Raji (cell line): ENCODE results near the gene GPR160.

Source experiments
- POLR2A ChIP-seq: IDR thresholded peaks from 2 replicates; pipeline ENCODE4 v1.6.1; 2011; ENCODE audit warnings: low read depth, low read length, control low read depth; ENCODE audit not compliant: insufficient read depth

The GPR160 gene

DNA sequence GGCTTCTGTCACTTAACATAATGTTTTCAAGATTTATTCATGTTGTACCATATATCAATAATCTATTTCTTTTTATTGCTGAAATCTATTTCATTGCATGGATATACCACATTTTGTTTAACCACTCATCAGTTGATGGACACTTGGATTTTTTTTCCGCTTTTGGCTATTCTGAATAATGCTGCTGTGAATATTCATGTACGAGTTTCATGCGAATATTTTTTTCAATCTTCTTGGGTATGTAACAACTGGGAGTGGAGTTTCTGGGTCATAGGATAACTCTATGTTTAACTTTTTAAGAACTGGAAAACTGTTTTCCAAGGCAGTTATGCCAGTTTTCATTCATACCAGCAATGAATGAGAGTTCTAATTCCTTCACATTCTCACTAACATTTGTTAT, 21.7 kb upstream of the GPR160 start:
- TF ChIP-seq POLR2A: no peak

DNA sequence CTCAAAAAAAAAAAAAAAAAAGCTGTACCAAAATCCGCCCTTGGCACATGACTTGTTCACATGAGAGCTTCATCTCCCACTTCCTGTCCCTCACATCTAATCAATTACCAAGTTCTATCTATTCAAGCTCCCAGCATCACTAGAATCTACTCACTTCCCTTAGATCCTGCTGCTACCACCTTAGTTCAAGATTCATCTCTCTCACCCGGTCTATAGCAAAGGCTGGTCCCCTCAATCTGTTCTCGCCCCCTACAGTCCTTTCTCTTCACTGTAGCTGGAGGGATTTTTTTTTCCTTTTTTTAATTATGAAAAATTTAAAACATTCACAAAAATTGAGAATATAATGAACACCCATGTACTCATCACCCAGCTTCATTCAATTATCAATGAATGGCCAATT, 16.7 kb upstream of the GPR160 start:
- TF ChIP-seq POLR2A: no peak

DNA sequence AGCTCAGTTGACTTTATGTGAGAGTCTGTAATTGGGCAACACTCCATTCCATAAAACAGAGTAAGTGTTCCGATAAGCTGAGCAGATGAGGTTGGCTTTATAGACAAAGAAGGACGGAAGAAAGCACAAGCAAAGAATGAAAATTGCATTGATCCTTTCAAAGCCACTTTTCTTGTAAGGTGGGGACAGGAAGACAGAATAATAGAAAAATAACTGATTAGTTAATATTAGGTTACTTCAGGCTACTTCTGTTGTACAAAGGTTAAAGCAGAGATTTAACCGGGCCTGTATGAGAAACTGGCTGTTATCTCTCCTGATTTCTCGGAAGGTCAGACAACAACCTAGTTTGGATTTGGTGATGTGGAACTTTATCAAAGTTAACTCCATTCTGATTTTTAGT, 15.5 kb upstream of the GPR160 start:
- TF ChIP-seq POLR2A: no peak

DNA sequence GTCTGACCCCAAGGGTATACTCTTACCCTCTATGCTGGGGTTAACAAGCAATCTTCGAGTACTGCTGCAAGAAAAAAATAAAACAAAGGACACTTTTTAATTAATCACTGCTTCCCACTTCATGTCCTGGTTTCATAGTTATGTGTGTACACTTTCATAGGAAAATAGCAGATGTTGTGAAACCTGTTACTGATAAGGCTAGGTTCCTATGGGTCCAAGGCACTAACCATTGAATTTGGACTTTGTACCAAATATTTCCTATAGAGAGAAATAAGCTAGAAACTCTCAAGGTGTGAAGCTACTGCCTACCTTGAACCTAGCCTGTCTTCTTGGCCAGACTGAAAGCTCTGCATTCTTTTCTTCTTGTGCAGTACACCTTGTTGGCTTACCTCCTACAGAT, 14.6 kb upstream of the GPR160 start:
- TF ChIP-seq POLR2A: no peak

DNA sequence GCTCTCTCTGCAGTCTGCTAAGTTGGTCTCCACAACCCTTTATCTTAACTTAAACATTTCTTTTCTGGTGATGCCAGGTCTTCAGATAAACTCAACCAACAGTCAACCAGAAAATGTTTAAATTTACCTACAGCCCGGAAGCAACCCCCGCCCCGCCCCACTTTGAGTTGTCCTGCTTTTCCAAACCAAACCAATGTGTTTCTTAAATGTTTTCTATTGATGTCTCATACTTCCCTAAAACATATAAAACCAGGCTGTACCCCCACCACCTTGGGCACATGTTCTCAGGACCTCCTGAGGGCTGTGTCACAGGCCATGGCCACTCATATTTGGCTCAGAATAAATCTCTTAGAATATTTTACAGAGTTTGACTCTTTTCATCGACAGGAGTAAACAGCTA, 13.2 kb upstream of the GPR160 start:
- TF ChIP-seq POLR2A: no peak

DNA sequence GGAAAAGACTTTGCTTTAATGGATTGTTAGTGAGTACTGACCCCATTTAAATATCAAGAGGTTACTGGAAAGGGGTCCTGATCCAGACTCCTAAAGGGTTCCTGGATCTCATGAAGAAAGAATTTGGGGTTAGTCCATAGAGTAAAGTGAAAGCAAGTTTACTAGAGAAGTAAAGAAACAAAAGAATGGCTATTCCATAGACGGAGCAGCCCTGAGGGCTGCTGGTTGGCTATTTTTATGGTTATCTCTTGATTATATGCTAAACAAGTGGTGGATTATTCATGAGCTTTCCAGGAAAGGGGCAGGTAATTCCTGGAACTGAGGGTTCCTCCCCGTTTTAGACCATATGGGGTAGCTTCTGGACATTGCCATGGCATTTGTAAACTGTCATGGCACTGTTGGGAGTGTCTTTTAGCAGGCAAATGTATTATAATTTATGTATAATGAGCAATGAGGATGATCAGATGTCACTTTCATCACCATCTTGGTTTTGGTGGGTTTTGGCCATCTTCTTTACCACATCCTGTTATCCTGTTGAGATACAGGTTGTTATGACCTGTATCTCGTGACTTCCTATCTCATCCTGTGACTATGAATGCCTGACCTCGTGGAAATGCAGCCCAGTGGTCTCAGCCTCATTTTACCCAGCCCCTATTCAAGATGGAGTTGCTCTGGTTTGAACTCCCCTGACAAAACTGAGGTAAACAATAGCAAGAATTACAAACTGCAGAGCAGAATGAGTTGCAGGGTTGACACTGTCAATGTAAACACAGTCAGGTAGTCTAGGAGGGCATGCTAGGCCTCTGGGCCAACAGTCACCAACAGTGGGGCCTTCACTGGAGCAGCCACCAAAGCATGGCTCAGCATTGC, 10.3 kb upstream of the GPR160 start:
- TF ChIP-seq POLR2A: no peak

DNA sequence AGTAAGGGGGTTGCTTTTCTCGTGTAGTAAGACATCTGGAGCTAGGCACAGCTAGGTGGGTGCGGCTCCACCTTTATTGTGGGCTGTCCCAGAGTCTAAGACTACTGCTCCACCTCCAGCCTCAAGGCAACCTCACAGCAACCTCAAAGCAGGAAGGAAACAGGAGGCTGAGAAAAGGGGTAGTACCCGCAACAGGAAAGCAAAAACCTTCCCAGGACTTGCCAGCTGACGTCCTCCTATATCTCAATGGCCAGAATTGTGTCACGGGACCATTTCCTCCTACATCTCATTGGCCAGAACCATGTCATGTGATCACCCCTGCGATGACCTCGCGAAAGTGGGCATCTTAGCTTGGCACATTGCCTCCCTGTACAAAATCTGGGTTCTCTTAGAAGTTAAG, 4.3 kb upstream of the GPR160 start:
- TF ChIP-seq POLR2A: no peak

DNA sequence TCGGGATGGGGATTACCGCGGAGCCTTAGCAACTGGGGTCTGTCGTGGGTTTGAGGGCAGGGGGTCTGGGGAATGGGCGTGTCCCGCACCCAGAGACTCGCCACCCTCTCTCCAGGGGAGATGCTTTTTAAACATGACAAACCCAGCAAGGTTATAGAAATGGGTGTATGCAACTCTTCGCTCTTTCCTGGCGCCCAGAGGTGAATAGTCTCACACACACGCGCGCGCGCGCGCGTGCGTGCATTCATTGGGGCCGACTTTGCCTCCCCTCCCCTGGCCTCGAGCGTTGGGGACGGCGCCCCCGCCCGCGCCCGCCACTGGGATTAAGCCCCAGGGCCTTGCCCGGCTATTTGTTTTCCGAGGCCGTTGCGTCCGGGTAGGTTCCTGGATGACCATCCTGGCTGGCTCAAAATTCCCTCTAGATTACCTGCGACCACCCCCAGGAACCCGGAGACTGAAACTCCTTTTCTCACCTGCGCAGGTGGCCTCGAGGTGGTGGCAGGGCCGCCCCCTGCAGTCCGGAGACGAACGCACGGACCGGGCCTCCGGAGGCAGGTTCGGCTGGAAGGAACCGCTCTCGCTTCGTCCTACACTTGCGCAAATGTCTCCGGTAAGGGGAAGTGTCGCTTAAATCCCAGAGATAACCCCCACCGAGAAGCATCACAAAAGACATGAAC, 777 bp downstream of the GPR160 start:
- no peak for TF ChIP-seq POLR2A

DNA sequence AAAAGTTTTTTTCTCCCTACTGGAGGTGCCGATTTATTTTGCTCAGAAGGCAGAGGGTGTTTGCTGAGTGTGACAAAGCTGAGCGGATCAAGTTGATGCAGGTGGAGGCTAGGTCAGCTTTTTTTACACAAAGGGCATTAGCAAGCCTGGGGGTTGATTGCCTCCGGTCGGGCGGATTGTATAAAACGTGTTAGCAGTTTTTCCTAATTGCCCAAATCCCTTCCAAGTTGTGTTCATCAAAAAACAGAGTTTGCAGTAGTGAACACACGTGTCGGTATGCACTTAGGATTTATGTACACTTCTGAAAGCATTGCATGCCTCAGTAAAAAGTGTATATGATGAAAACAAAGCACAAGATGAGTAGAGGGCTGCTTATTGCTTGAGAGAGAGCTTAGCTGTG, 2.6 kb downstream of the GPR160 start:
- no peak for TF ChIP-seq POLR2A

DNA sequence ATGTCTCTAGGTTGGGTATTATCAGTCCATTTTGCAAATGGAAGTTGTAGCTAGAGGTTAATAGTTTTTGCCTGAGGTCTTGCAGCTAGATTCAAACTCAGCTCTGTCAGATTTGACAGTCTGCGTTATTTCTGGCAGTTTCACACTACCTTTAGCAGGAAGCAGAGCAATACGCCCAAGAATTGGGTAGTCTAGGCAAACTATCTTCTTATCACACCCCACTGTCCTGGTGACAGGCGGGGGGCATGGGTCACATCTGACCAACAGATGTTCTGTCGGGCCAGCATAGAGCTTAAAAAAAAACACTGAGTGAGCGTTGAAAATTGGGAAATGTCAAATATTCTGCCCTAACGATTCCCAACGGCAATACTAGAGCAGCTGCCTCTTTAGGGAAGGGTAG, 5.7 kb downstream of the GPR160 start:
- TF ChIP-seq POLR2A: no peak

DNA sequence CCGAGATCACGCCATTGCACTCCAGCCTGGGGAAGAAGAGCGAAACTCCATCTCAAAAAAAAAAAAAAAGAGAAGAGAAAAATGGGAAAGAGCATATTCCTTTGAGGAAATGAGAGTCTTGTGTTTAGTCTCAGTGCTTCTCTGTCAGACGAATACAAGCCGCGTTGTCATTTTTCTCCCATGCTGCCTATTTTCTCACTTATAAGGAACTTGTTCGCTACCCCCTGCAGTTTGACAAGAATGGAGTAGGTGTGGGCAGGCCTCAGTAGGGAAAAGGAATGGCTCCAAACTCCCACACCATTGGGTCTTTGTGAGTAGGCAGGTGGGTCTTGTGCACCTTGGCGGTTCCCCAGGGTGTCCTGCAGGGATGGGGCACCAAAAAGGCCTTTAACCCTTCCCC, 6.5 kb downstream of the GPR160 start:
- TF ChIP-seq POLR2A: no peak

DNA sequence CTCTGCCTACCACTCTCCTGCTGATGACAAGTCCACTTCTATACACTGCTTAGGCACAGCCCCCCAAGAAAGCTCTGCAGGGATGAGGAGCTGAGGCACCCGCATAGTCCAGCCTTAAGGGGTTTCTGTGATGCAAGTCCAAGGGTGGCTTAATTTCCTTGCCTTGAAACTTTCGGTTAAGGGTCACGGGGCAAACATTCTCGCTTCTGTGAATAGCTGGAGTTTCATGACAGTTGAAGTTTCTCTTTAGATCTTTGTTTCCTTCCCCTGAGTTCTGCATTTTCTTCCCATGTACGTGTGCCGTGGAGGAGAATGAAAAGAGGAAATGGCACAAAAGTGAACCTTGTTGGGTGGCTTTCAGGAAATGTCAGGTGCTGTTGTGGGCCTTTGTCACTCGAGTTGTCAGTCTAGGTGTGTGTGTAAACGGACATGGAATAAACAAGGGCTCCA, 7.0 kb downstream of the GPR160 start:
- TF ChIP-seq POLR2A: no peak

DNA sequence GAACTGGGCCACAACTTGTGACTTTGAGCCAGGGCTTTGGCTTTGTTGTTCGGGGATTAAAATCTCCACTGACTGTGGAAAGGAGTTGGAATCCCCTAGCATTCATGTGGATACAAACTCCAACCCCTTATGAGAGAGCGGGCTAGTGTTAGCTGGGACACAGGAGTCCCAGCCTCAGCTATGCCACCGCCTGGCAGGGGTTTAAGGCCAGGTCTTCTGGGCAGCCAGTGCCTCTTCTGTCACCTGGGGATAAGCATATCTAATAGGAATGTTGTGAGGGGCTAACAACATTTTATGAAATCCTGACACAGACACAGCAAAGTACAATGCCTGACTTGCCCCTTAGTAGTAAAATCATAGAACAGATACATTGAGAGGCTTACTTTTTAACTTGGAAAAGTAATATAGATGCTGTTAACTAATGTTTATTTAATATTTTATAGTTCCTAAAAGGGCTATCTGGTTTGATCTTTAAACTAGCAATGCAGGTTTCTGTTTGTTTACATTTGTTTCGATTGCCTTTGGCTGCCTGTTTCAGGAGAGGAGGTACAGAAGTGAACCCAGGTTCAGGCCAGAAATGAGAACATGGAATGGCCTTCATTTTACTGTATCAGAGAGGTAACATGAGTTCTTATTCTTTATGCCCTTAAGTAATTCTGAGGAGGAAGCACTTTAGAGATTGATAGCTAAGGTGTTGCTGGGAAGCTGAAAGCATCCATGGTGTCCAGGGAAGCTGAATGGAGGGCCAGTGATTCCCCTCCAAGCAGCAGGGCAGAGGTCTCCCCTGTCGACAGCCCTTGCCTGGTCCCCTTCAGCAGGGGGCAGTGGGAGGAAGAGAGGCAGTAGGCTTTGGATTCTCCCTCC, 8.7 kb downstream of the GPR160 start:
- TF ChIP-seq POLR2A: no peak

DNA sequence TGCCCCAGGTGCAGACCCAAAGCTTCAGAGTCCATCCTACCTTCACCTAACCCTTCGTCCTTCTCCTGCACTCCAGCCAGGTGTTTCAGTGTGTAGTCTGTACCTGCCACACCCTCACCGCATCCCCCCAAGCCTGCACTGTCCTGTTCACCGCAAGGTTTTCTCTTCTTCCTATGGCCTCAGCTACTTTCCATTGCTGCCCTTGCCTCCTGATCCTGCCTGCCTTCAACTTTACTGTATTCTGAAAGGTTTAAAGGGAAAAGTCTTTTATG, 9.3 kb downstream of the GPR160 start:
- TF ChIP-seq POLR2A: no peak

DNA sequence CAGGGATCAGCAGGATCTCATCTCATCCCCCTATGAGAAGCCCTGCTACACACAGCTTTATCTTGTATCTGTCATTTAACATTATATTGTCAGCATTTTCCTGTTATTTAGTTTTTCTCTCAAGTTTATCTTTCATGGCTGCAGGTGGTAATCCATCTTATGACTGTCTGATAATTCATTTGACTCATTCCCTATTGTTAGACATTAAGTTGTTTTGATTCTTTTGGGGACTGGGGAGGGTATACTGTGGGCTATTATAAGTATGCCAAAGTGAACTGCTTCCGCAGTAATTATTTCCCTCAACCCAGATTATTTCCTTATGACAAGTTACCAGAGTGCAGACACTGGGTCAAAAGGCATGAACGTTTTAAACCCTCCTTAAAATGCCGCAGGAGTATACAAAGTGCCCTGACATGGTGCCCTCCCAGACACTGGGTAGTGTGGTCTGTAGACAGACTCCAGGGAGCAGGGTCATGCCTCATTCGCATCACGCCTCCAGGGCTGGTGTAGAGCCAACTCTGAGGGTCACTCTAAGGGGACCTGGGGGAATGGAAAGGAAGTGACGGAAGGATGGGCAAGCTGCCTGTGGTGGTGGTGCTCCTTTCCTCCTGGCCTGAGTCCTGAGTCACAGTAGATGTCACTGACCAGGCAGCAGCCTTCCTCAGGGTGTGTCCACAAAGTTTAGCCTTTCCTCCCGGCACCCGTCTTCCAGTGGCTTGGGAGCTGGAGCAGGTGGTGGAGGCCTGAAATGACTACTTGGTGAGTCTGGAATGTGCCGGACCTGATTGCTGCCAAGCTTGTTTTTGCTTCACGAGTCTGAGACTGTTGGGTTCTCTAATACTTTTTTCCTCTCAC, 11.6 kb downstream of the GPR160 start:
- TF ChIP-seq POLR2A: no peak

DNA sequence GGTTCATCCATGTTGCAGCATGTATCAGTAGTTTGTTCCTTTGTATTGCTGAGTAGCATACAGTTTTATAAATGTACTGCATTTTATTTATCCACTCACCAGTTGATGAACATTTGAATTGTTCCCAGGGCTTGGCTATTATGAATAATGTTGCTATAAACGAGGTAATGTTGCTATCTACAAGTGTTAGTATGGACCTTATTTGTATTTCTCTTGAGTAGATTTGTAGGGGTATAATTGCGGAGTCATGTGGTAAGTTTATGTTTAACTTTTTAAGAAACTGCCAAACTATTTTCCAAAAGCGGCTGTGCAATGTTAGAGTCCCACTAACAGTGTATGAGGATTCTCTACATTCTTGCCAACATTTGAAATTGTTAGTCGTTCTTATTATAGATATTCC, 13.0 kb downstream of the GPR160 start:
- no peak for TF ChIP-seq POLR2A

DNA sequence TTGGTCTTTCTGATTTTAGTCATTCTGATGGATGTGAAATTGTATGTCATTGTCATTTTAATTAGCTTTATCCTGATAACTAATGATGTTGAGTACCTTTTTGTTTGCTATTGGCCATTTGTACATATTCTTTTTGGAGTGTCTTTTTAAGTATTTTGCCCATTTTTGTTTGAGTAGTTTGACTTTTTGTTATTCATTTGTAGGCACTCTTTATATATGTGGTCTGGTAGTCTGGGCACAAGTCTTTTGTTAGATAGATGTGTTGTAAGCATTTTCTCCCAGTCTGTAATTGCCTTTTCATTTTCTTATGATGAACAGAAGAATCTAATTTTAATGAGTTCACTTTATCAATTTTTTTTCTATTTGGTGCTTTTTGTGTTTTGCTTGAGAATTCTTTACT, 14.6 kb downstream of the GPR160 start:
- TF ChIP-seq POLR2A: no peak
